NCI-H1417 (cell line): ENCODE results near the gene GLRX5.

ENCODE experiments used
- DNase-seq, 3 experiments: peaks; one replicate each; lab custom pipeline; 2025; lab: John Stamatoyannopoulos, UW

Gene GLRX5

DNA sequence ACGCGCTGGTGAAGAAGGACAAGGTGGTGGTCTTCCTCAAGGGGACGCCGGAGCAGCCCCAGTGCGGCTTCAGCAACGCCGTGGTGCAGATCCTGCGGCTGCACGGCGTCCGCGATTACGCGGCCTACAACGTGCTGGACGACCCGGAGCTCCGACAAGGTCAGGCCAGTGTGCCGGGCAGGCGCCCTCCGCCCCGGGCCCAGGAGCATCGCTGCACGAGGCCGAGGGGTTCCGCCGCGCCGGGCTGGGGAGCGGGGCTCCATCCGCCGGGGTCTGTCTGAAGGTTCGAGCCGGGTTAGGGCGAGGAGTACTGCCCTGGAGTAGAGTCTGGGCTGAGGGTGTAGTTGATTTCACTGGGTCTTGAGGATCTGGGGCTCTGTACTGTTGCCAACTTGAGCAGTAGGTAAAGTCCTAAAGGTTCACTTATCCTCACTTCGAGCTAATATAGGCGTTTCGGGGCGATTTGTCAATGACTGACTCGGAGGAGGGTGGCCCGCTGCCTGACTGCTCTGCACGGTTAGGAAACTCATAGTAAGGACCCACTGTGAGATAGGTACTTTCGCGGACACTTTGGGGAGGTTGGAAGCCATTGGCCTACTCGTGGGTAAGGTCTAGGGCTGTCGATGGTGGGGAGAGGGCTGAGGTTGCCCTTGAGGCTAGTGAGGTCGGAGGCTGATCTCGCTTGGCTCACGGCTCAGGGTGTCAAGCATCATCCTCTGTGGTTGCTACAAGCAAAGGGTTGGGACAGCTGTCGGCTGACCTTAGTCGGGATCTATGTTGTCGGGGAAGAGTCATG, 574 bp downstream of the GLRX5 start:
- DNase-seq: peak in 2 of 3 experiments; percentile 56 to 65

DNA sequence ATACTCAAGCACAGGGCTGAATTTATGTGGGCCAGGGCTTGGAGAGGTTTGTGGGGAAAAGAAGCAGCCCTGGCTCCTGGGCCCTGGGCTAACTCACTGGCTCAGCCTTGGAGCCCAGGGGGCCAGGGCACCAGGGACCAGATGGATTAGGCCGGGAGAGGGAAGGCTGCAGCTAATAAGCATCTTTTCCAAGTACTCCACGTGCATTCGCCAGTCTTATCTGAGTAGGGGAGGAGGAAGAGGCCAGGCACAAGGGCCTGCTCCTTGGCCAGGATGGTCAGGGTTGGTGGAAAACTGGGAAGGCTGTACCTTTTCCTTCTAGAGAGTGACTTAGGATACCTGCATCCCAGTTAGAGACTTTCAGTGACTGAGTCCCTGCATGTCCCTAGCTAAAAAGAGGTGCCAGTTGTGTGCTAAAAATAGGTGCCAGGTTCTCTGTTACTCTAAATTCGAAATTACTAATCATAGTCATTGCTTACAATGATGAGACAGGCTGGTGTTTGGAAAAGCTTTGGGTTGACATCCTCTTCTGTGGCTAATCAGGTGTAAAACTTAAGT, 1.3 kb downstream of the GLRX5 start:
- peak in 1 of 3 experiments; percentile 32 for DNase-seq

DNA sequence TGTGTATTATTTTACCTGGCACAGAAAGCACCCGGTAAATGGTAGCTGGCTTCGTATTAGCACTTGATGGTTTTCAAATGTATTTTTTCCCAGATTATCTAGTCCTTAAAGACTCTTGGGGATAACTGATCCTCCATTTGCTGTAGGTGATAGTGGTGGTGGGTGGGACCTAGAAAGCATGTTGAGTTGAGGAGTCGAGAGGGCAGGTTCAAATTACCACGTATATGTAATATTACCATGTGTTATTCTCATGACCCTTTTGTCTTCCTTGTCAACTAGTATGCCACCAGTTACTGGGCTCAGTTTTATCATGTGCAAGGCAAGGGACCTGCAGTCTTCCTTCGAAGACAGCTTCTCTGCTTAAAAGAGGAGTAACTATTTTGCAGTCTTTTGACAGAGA, 1.8 kb downstream of the GLRX5 start:
- no peak for DNase-seq

GRCh38 chr14:95537298-95538089, 2.6 kb downstream of the GLRX5 start:
- DNase-seq: no peak

DNA sequence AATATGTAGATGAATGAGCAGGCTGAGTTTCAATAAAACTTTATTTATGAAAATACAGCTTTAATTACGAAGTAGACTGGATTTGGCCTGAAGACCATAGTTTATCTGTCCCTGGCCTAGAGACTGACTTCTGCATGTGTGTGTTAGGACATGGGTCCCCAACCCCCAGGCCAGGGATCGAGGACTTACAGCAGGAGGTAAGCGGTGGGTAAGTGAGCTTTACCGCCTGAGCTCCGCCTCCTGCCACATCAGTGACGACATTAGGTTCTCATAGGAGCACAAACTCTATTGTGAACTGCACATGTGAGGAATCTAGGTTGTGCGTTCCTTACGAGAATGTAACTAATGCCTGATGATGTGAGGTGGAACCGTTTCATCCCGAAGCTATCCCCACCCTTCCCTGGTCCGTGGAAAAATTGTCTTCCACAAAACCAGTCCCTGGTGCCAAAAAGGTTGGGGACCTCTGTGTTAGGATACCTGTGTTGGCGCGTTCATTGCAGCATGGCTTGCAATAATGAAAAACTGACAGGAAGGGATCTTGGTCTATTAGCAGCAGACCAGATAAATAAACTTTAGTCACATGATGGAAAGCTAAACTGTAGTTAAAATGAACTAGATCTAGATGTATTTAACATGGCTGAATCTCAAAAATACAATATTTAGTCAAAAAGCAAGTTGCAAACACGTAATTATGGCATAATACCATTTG, 4.1 kb downstream of the GLRX5 start:
- DNase-seq: no peak

GRCh38 chr14:95540236-95540855, 5.5 kb downstream of the GLRX5 start:
- no peak for DNase-seq

DNA sequence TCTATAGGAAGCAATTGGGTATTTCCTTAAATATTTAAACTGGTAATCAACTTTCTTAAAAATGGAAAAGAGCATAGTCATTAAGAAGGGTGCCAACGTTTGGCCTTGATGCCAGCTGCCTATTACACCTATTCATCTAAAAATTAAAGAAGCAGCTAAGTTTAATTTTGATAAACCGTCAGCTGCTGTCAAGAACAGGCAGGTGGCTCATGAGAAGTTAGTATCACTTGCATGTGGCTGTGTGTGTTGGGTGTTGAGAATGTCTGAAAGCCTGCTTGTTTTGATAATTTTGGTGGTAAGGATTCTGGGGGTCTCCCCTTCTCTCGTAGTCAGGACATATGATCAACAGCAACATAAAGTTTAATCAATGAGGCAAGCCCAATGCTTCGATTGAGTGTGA, 6.5 kb downstream of the GLRX5 start:
- DNase-seq: no peak

GRCh38 chr14:95541932-95542930, 7.4 kb downstream of the GLRX5 start:
- DNase-seq: no peak

GRCh38 chr14:95543021-95543420, 8.2 kb downstream of the GLRX5 start:
- DNase-seq: no peak

GRCh38 chr14:95544588-95544987, 9.7 kb downstream of the GLRX5 start:
- no peak for DNase-seq

DNA sequence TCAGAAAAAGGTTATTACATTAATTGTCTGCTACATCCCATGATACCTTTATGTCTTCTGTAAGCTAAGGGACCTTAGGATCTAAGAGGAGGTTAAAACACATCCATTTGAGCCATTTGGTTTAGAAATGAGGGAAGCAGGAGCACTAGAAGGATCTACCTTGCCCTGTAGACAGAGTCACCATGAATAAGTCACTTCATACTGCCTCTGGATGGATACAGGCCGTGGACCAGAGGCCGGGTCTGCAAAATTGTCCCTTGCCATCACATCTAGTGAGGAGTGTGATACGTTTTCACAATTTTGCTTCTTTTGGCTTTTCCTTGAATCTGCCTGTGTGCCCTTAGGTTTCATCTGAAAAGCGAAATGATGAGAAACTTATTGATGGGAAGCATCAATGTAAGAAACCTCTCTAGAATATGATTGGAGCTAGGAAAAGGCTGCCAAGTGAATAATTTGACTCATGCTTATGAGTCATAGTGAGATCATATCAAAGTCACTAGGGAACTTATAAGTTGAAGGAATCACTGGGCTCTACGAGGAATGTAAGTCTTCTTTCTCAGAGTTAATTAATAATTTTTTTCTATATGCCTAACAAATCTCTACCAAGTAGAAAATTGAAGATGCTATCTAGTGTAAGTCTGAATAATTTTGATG, 10.8 kb downstream of the GLRX5 start:
- DNase-seq: no peak

GRCh38 chr14:95547272-95547625, 12.4 kb downstream of the GLRX5 start:
- no peak for DNase-seq

DNA sequence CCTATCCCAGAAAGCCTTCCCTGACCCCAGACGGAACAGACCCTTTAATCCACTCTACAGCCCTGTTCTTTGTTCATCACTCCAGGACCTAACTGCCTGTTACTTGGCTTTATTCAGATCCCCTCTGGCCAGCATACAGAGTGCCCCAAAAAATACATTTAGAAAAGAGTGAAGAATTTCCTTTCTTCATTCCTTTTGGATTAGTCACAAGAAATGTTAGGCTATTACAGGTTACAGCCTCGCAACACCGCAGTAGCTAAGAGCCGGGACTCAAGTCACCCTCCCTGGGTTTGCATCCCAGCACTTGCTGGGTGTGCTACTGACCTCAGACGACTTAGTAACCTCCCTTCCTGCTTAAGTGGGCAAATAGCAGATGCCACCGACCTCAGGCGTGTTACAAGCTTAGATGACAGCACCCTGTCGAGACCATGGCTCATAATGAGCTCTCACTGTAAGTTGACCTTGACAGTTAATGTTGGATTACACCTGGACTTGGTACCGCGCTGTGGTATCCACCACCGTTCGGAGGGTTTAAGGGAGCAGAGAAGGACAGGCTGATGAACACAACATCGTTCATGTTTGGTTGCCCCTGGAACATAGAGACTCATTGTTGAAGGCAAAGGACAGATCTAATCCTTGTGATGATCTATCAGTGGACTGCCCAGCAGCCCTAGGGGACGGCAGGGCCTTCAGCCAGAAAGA, 12.9 kb downstream of the GLRX5 start:
- DNase-seq: no peak

GRCh38 chr14:95548328-95548929, 13.6 kb downstream of the GLRX5 start:
- no peak for DNase-seq

GRCh38 chr14:95549656-95550585, 15.1 kb downstream of the GLRX5 start:
- no peak for DNase-seq

DNA sequence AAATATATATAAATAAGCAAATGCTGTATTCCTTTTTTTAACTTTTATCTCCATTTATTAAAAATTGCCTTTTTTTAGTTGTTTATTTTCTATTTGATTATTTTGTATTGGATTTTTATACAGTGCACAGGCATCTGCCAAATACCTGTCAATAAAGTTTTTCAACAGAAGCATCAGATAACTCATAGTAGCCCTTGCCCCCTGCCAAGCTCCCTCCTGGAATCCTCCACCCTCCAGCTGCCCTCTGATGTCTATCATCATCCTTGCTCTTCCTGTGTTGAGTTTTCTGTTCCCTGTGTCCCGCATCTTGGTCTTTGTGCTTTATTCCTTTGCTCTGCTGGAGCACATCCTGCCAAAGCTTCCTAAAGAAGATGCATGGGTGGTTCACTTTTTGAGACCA, 16.6 kb downstream of the GLRX5 start:
- no peak for DNase-seq

GRCh38 chr14:95553141-95553540, 18.3 kb downstream of the GLRX5 start:
- DNase-seq: no peak

- DNase-seq: no peak
Observed at GRCh38 chr14:95555053-95555452, 20.2 kb downstream of the GLRX5 start.
